GM12892 (cell line): Measurements from ENCODE around the gene CPPED1.

Experiments
- POLR2A ChIP-seq: IDR thresholded peaks from 2 replicates; pipeline ENCODE4 v1.6.1; 2011; ENCODE audit warnings: low read depth, low read length, control low read depth
- TAF1 ChIP-seq: IDR thresholded peaks from 2 replicates; pipeline ENCODE4 v1.6.1; 2011; ENCODE audit warnings: low read depth, mild to moderate bottlenecking, control low read depth, low read length, borderline replicate concordance

DNA sequence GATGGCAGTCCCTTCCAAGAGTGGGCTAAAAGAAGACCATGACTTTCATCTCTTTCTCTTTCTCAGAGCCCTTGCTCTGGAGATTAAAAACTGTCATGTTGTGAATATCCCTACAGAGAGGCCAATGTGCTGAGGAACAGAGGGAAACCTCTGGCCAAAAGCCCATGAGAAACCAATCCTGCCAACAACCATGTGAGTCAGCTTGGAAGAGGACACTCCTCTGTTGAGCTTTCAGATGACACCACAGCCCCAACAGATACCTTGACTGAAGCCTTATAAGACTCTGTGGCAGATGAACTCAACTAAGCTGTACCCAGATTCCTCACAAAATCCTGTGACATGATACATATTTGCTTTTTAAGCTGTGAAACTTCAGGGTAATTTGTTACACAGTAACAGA is 19.6 kb downstream of the CPPED1 start:
- TF ChIP-seq POLR2A: no peak
- TF ChIP-seq TAF1: no peak
